Uterus (tissue), 4 donors: ENCODE measurements around the gene LRG1. TPM values are rescaled to one million over a fixed set of nuclear protein-coding genes. Genes with fewer than 3 reads are reported as not detected.

Experiments
- DNase-seq, 2 donors: peaks; one replicate each; pipeline ENCODE4 v3.0.0-alpha.2; 2019 to 2020
- H3K27ac ChIP-seq, 2 donors: fragments of 200-600 bp; sonication (generic); 1 replicate in 1 of 2; 2 replicates in 1 of 2; pipeline ENCODE4 v1.5.1; 2016 to 2018
- H3K27me3 ChIP-seq, 2 donors: fragments of 200-600 bp; sonication (generic); one replicate each; pipeline ENCODE4 v1.5.1; 2018 to 2019; ENCODE audit warnings: control low read depth in 1 of 2
- H3K36me3 ChIP-seq, 2 donors: fragments of 200-600 bp; sonication (generic); one replicate each; pipeline ENCODE4 v1.5.1; 2019; ENCODE audit warnings: control low read depth in 1 of 2
- H3K4me1 ChIP-seq, 2 donors: fragments of 200-600 bp; sonication (generic); one replicate each; pipeline ENCODE4 v1.5.1; 2018 to 2019; ENCODE audit warnings: control low read depth in 1 of 2
- H3K4me3 ChIP-seq, 2 donors: fragments of 200-600 bp; sonication (generic); 1 replicate in 1 of 2; 2 replicates in 1 of 2; pipeline ENCODE4 v1.5.1; 2018 to 2019; ENCODE audit warnings: mild to moderate bottlenecking in 1 of 2
- H3K9me3 ChIP-seq, 2 donors: fragments of 200-600 bp; sonication (generic); one replicate each; pipeline ENCODE4 v1.5.1; 2019; ENCODE audit warnings: control low read depth in 1 of 2
- CTCF ChIP-seq, 4 experiments: fragments of 200-600 bp in 2 of 4; fragments of 450-650 bp in 2 of 4; sonication (generic) in 2 of 4; IDR thresholded peaks; one replicate each; pipeline ENCODE4 v1.5.1; 2016 to 2019; ENCODE audit warnings: antibody characterized with exemption in 4 of 4, mild to moderate bottlenecking in 2 of 4, moderate library complexity in 1 of 4
- POLR2A ChIP-seq, 2 donors: fragments of 450-650 bp; IDR thresholded peaks; one replicate each; pipeline ENCODE4 v1.6.1; 2016; ENCODE audit warnings: antibody characterized with exemption in 2 of 2, mild to moderate bottlenecking in 1 of 2, moderate library complexity in 1 of 2
- intact Hi-C: fragments of 100-400 bp; cut with DNase I; formaldehyde crosslinking; loops from one replicate; pipeline ENCODE4 v1.15.1; 2023; ENCODE audit warnings: low total_unique reads
- total RNA-seq, 4 donors: library from RNA; depleted of rRNA in 3 of 4; stranded (reverse); fragments of >200 nt in 3 of 4; gene quantifications; one replicate each; pipeline versions ENCODE4 v1.1.0 to v1.2.4, GENCODE V29; 2014 to 2023
- donor health status: DM: yes; HTN: yes; CAD: no.

LRG1 gene
- total RNA-seq, 4 donors from 2014 or later, result 0.59 to 1.1 (median 1.1) TPM; not detected in 1

GRCh38 chr19:4537953-4538600 lies 1.8 kb downstream of the LRG1 start:
- DNase-seq, result no peak
- Histone ChIP-seq H3K4me1 (no peaks in the 10 kb centered on the region), H3K36me3 (no peaks in the 10 kb centered on the region), H3K4me3 (no peak overlapping the region), H3K9me3 (no peaks in the 10 kb centered on the region), H3K27ac (no peak overlapping the region), H3K27me3 (no peaks in the 10 kb centered on the region)
- intact Hi-C loops, result no loop called here
- TF ChIP-seq CTCF (IDR thresholded peaks at IDR 0.05), result no peak
- TF ChIP-seq POLR2A (IDR thresholded peaks at IDR 0.05), result no peak

- Histone ChIP-seq H3K36me3 (no peaks in the 10 kb centered on the region), H3K4me1 (no peaks in the 10 kb centered on the region), H3K9me3 (no peaks in the 10 kb centered on the region), H3K27me3 (no peaks in the 10 kb centered on the region), H3K4me3 (no peak overlapping the region), H3K27ac (no peak overlapping the region)
- TF ChIP-seq CTCF (IDR thresholded peaks at IDR 0.05), result no peak
- TF ChIP-seq POLR2A (IDR thresholded peaks at IDR 0.05), result no peak
- DNase-seq, result no peak
- intact Hi-C loops, result no loop called here
These were observed 3.0 kb downstream of the LRG1 start for GRCh38 chr19:4536798-4537197.

- H3K36me3 ChIP-seq, result no peaks in the 10 kb centered on the region
- H3K27me3 ChIP-seq, result no peaks in the 10 kb centered on the region
- TF ChIP-seq CTCF (IDR thresholded peaks at IDR 0.05), result no peak
- TF ChIP-seq POLR2A (IDR thresholded peaks at IDR 0.05), result no peak
- intact Hi-C loops, result no loop called here
- H3K9me3 ChIP-seq, result no peaks in the 10 kb centered on the region
- H3K4me3 ChIP-seq, result peak within 1 kb of the TSS in 1 of 2 donors; percentile 41
- DNase-seq, result peak; percentile 55 to 59
- H3K4me1 ChIP-seq, result no peaks in the 10 kb centered on the region
- no peak within 1 kb of the TSS for H3K27ac ChIP-seq
These were observed 4.8 kb downstream of the LRG1 start, which contains the start of gene PLIN5 for GRCh38 chr19:4534836-4535658. Gene PLIN5, minus strand, starts transcription at chr19:4535224. Its CDS starts 1,150 bp downstream, at chr19:4534074.

GRCh38 chr19:4533835-4534424 lies 5.9 kb downstream of the LRG1 start:
- Histone ChIP-seq H3K4me3 (no peak overlapping the region), H3K4me1 (no peaks in the 10 kb centered on the region), H3K27ac (no peak overlapping the region), H3K27me3 (no peaks in the 10 kb centered on the region), H3K9me3 (no peaks in the 10 kb centered on the region), H3K36me3 (no peaks in the 10 kb centered on the region)
- intact Hi-C loops, result no loop called here
- TF ChIP-seq POLR2A (IDR thresholded peaks at IDR 0.05) (no peak), CTCF (IDR thresholded peaks at IDR 0.05) (no peak)
- DNase-seq, result no peak

- DNase-seq, result no peak
- no peaks in the 10 kb centered on the region for H3K4me1 ChIP-seq
- no peaks in the 10 kb centered on the region for H3K27me3 ChIP-seq
- no peak overlapping the region for H3K4me3 ChIP-seq
- H3K36me3 ChIP-seq, result no peaks in the 10 kb centered on the region
- intact Hi-C loops, result no loop called here
- H3K9me3 ChIP-seq, result no peaks in the 10 kb centered on the region
- H3K27ac ChIP-seq, result no peak overlapping the region
- no peak for TF ChIP-seq CTCF (IDR thresholded peaks at IDR 0.05)
- TF ChIP-seq POLR2A (IDR thresholded peaks at IDR 0.05), result no peak
These were observed 6.5 kb downstream of the LRG1 start for GRCh38 chr19:4533334-4533733.
